Spleen (tissue), 11 donors: ENCODE measurements around the gene CLDN2. TPM values are rescaled to one million over a fixed set of nuclear protein-coding genes. Genes with fewer than 3 reads are reported as not detected.

Experiments used
- DNase-seq: peaks from one replicate; pipeline ENCODE4 v3.0.0-alpha.2; 2020
- H3K27ac ChIP-seq, 8 donors: fragments of 200-600 bp; sonication (generic) in 7 of 8; 1 replicate in 4 of 8; 2 replicates in 4 of 8; pipeline versions ENCODE4 v1.5.0 to v1.8.0; 2016 to 2021; ENCODE audit warnings: inconsistent platforms in 4 of 8, mild to moderate bottlenecking in 4 of 8, moderate library complexity in 1 of 8
- H3K27me3 ChIP-seq, 7 donors: fragments of 200-600 bp; sonication (generic) in 6 of 7; replicated peaks in 1 of 7; 1 replicate in 4 of 7; 2 replicates in 3 of 7; pipeline versions ENCODE4 v1.5.0 to v1.8.0; 2016 to 2021; ENCODE audit warnings: inconsistent platforms in 3 of 7, mild to moderate bottlenecking in 1 of 7
- H3K36me3 ChIP-seq, 6 donors: fragments of 200-600 bp; sonication (generic) in 5 of 6; 1 replicate in 4 of 6; 2 replicates in 2 of 6; pipeline versions ENCODE4 v1.5.0 to v1.8.0; 2016 to 2021; ENCODE audit warnings: inconsistent platforms in 2 of 6
- H3K4me1 ChIP-seq, 6 donors: fragments of 200-600 bp; sonication (generic) in 5 of 6; 1 replicate in 3 of 6; 2 replicates in 3 of 6; pipeline versions ENCODE4 v1.5.0 to v1.8.0; 2016 to 2021; ENCODE audit warnings: inconsistent platforms in 3 of 6
- H3K4me3 ChIP-seq, 8 donors: fragments of 200-600 bp; sonication (generic) in 7 of 8; 1 replicate in 4 of 8; 2 replicates in 4 of 8; pipeline versions ENCODE4 v1.5.0 to v1.8.0; 2016 to 2021; ENCODE audit warnings: inconsistent platforms in 4 of 8, mild to moderate bottlenecking in 4 of 8, moderate library complexity in 2 of 8
- H3K9me3 ChIP-seq, 8 donors: fragments of 200-600 bp; sonication (generic) in 7 of 8; 1 replicate in 4 of 8; 2 replicates in 4 of 8; pipeline versions ENCODE4 v1.5.0 to v1.8.0; 2016 to 2021; ENCODE audit warnings: inconsistent platforms in 4 of 8
- CTCF ChIP-seq, 11 experiments: fragments of 200-600 bp in 7 of 11; fragments of 450-650 bp in 4 of 11; sonication (generic) in 4 of 11; IDR thresholded peaks in 8 of 11; conservative IDR thresholded peaks in 3 of 11; 1 replicate in 7 of 11; 2 replicates in 4 of 11; pipeline versions ENCODE4 v1.4.0 to v1.8.0; 2016 to 2021; ENCODE audit warnings: antibody characterized with exemption in 11 of 11, inconsistent platforms in 4 of 11, mild to moderate bottlenecking in 1 of 11
- POLR2A ChIP-seq, 3 donors: fragments of 450-650 bp; IDR thresholded peaks; one replicate each; pipeline ENCODE4 v1.5.1; 2017; ENCODE audit warnings: antibody characterized with exemption in 3 of 3, mild to moderate bottlenecking in 1 of 3
- POLR2AphosphoS5 ChIP-seq, 3 donors: sonication (generic); formaldehyde crosslinking; IDR thresholded peaks; one replicate each; pipeline ENCODE4 v1.5.1; 2017; ENCODE audit warnings: antibody characterized with exemption in 3 of 3
- WGBS, 5 donors: extraction: QIAGEN DNeasy Blood & Tissue Kit in 3 of 5; methylation state at CpG; one replicate each; pipeline versions ENCODE4 v1.1.5 to v1.1.7; 2013 to 2018; 5-methylcytosine and 5-hydroxymethylcytosine counted together
- intact Hi-C: fragments of 100-400 bp; cut with DNase I; formaldehyde crosslinking; loops from one replicate; pipeline ENCODE4 v1.15.0; 2023; ENCODE audit warnings: low total_unique reads
- polyA plus RNA-seq, 3 donors: library from polyadenylated mRNA; stranded (reverse); fragments of 200-250 nt; gene quantifications; one replicate each; pipeline ENCODE4 v1.2.1, GENCODE V29; 2013
- total RNA-seq, 7 donors: library from RNA; depleted of rRNA in 3 of 7; stranded (reverse); fragments of >200 nt in 3 of 7; fragmentation: NEBNext Ultra II Directional in 4 of 7; extraction: Animal tissue kit (Norgen Biotek cat#: 25700) in 4 of 7; gene quantifications; one replicate each; pipeline versions ENCODE4 v1.1.0 to v1.2.1, GENCODE V29; 2016 to 2021
- donor health status: healthy with polysubstance abuse.
- donor health status: DM: no; HTN: no; CAD: no; lungs with moderate emphysema.
- donor health status: DM: no; HTN: no; CAD: no.
- donor health status: Bipolar disorder and iron deficiency.
- donor health status: healthy.
- donor health status: DM: no; HTN: no; CAD: no.
- donor health status: DM: yes; HTN: yes; CAD: no.

Gene CLDN2
- total and polyA plus RNA-seq, 10 donors = not detected

- TF ChIP-seq CTCF (IDR thresholded peaks at IDR 0.05 in 8 of 11, conservative IDR thresholded peaks at IDR 0.05 in 3 of 11) = no peak
- no peak for TF ChIP-seq POLR2AphosphoS5 (IDR thresholded peaks at IDR 0.05)
- no peak for TF ChIP-seq POLR2A (IDR thresholded peaks at IDR 0.05)
- H3K4me1 ChIP-seq = no peaks in the 10 kb centered on the region
- 83 to 100% (median 86%) methylated on average over 1 of the region's 1 CpG for WGBS, 5 donors
- DNase-seq = no peak
- intact Hi-C loops = no loop called here
- no peak overlapping the region for H3K27ac ChIP-seq
- no peaks in the 10 kb centered on the region for H3K27me3 ChIP-seq
- no peak overlapping the region for H3K4me3 ChIP-seq
- H3K9me3 ChIP-seq = no peaks in the 10 kb centered on the region
- peaks cover 0 to 21% (median 0%) of the 10 kb centered on the region in 6 donors for H3K36me3 ChIP-seq
Observed at GRCh38 chrX:106940068-106940467, 19.9 kb downstream of the CLDN2 start.

DNA sequence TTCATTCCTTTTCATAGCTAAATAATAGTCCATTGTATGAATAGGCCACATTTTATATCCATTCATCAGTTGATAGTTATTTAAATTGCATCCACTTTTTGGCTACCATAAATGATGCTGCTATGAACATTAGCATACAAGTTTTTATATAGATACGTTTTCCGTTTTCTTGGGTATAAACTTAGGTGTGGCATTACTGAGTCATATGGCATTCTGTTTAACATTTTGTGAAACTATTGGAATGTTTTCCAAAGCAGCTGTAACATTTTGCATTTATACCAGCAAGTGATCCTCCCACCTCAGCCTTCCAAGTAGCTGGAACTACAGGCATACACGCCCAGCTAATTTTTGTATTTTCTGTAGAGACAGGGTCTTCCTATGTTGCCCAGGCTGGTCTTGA is 26.3 kb downstream of the CLDN2 start:
- 87 to 97% (median 90%) methylated on average over 3 of the region's 3 CpGs for WGBS, 5 donors
- DNase-seq = no peak
- no peaks in the 10 kb centered on the region for H3K9me3 ChIP-seq
- no peak overlapping the region for H3K27ac ChIP-seq
- H3K4me1 ChIP-seq = no peaks in the 10 kb centered on the region
- H3K36me3 ChIP-seq = peaks cover 0 to 14% (median 0%) of the 10 kb centered on the region in 6 donors
- no peaks in the 10 kb centered on the region for H3K27me3 ChIP-seq
- intact Hi-C loops = no loop called here
- no peak for TF ChIP-seq POLR2A (IDR thresholded peaks at IDR 0.05)
- TF ChIP-seq POLR2AphosphoS5 (IDR thresholded peaks at IDR 0.05) = no peak
- TF ChIP-seq CTCF (IDR thresholded peaks at IDR 0.05 in 8 of 11, conservative IDR thresholded peaks at IDR 0.05 in 3 of 11) = no peak
- no peak overlapping the region for H3K4me3 ChIP-seq

- 79 to 100% (median 92%) methylated on average over 3 of the region's 3 CpGs for WGBS, 5 donors
- Histone ChIP-seq H3K4me1 (no peaks in the 10 kb centered on the region), H3K9me3 (no peaks in the 10 kb centered on the region), H3K27me3 (no peaks in the 10 kb centered on the region), H3K27ac (no peak overlapping the region), H3K36me3 (no peaks in the 10 kb centered on the region), H3K4me3 (no peak overlapping the region)
- intact Hi-C loops = no loop called here
- DNase-seq = no peak
- no peak for TF ChIP-seq POLR2A (IDR thresholded peaks at IDR 0.05)
Observed at GRCh38 chrX:106948641-106949040, 28.4 kb downstream of the CLDN2 start.

GRCh38 chrX:106949366-106949765 is 29.2 kb downstream of the CLDN2 start:
- H3K27ac ChIP-seq = no peak overlapping the region
- TF ChIP-seq POLR2A (IDR thresholded peaks at IDR 0.05) (no peak), CTCF (IDR thresholded peaks at IDR 0.05 in 8 of 11, conservative IDR thresholded peaks at IDR 0.05 in 3 of 11) (no peak), POLR2AphosphoS5 (IDR thresholded peaks at IDR 0.05) (no peak)
- no peaks in the 10 kb centered on the region for H3K4me1 ChIP-seq
- H3K36me3 ChIP-seq = no peaks in the 10 kb centered on the region
- H3K27me3 ChIP-seq = no peaks in the 10 kb centered on the region
- no peak for DNase-seq
- no peak overlapping the region for H3K4me3 ChIP-seq
- no peaks in the 10 kb centered on the region for H3K9me3 ChIP-seq
- 74 to 100% (median 94%) methylated on average over 1 of the region's 1 CpG for WGBS, 5 donors
- intact Hi-C loops = no loop called here

GRCh38 chrX:106950381-106950780 is 30.2 kb downstream of the CLDN2 start:
- intact Hi-C loops = loop anchor here (10.0 kb wide), 1 partner anchor 56 kb away; no protein-coding TSS in a partner anchor
- Histone ChIP-seq H3K4me3 (no peak overlapping the region), H3K36me3 (no peaks in the 10 kb centered on the region), H3K9me3 (no peaks in the 10 kb centered on the region), H3K27ac (no peak overlapping the region), H3K27me3 (no peaks in the 10 kb centered on the region), H3K4me1 (no peaks in the 10 kb centered on the region)
- WGBS, 5 donors = 44 to 90% (median 78%) methylated on average over 2 of the region's 2 CpGs
- no peak for DNase-seq
- no peak for TF ChIP-seq CTCF (IDR thresholded peaks at IDR 0.05 in 8 of 11, conservative IDR thresholded peaks at IDR 0.05 in 3 of 11)
- TF ChIP-seq POLR2AphosphoS5 (IDR thresholded peaks at IDR 0.05) = no peak
- no peak for TF ChIP-seq POLR2A (IDR thresholded peaks at IDR 0.05)
